Heart left ventricle (tissue), 16 donors: Measurements from ENCODE around the gene ASXL2. TPM values are rescaled to one million over a fixed set of nuclear protein-coding genes. Genes with fewer than 3 reads are reported as not detected.

Experiments used
- ATAC-seq, 4 donors: fragments of 200-7000 bp; cut with Tn5 transposase; one replicate each; pipeline ENCODE4 v1.9.1; 2020 to 2022; ENCODE audit warnings: moderate library complexity in 4 of 4, mild to moderate bottlenecking in 3 of 4, moderate number of reproducible peaks in 1 of 4
- DNase-seq, 5 donors: peaks; one replicate each; pipeline ENCODE4 v3.0.0-alpha.2; 2020
- H3K27ac ChIP-seq, 12 donors: fragments of 200-600 bp; sonication (generic) in 4 of 12; one replicate each; pipeline versions ENCODE4 v1.5.0 to v1.8.0; 2016 to 2022; ENCODE audit warnings: mild to moderate bottlenecking in 2 of 12
- H3K27me3 ChIP-seq, 9 donors: fragments of 200-600 bp; sonication (generic) in 2 of 9; one replicate each; pipeline versions ENCODE4 v1.5.1 to v1.8.0; 2016 to 2022; ENCODE audit warnings: mild to moderate bottlenecking in 3 of 9
- H3K36me3 ChIP-seq, 9 donors: fragments of 200-600 bp; sonication (generic) in 2 of 9; one replicate each; pipeline versions ENCODE4 v1.5.0 to v1.8.0; 2018 to 2022; ENCODE audit warnings: mild to moderate bottlenecking in 2 of 9
- H3K4me1 ChIP-seq, 12 donors: fragments of 200-600 bp; sonication (generic) in 4 of 12; one replicate each; pipeline versions ENCODE4 v1.5.0 to v1.8.0; 2016 to 2022; ENCODE audit warnings: mild to moderate bottlenecking in 3 of 12
- H3K4me3 ChIP-seq, 12 donors: fragments of 200-600 bp; sonication (generic) in 4 of 12; one replicate each; pipeline versions ENCODE4 v1.5.0 to v1.8.0; 2017 to 2022; ENCODE audit warnings: mild to moderate bottlenecking in 9 of 12, moderate library complexity in 4 of 12
- H3K9me3 ChIP-seq, 12 donors: fragments of 200-600 bp; sonication (generic) in 4 of 12; one replicate each; pipeline versions ENCODE4 v1.5.0 to v1.8.0; 2016 to 2022; ENCODE audit warnings: mild to moderate bottlenecking in 1 of 12
- CTCF ChIP-seq, 12 donors: fragments of 200-600 bp; sonication (generic) in 4 of 12; IDR thresholded peaks; one replicate each; pipeline versions ENCODE4 v1.5.0 to v1.8.0; 2018 to 2022; ENCODE audit warnings: antibody characterized with exemption in 12 of 12, mild to moderate bottlenecking in 5 of 12
- POLR2A ChIP-seq, 2 donors: fragments of 450-650 bp; IDR thresholded peaks; one replicate each; pipeline ENCODE4 v1.6.1; 2017; ENCODE audit warnings: antibody characterized with exemption in 2 of 2, mild to moderate bottlenecking in 2 of 2, moderate library complexity in 2 of 2
- WGBS, 4 donors: extraction: QIAGEN DNeasy Blood & Tissue Kit in 2 of 4; methylation state at CpG; one replicate each; pipeline versions ENCODE4 v1.1.5 to v1.1.7; 2013 to 2018; 5-methylcytosine and 5-hydroxymethylcytosine counted together
- intact Hi-C, 10 donors: fragments of 100-400 bp; cut with DNase I; formaldehyde crosslinking; loops; one replicate each; pipeline versions ENCODE4 v1.11.1 to v1.14.2; 2022
- polyA plus RNA-seq, 2 donors: library from polyadenylated mRNA; stranded (reverse); fragments of 200-250 nt; gene quantifications; one replicate each; pipeline ENCODE4 v1.2.3, GENCODE V29; 2013
- total RNA-seq, 9 donors: library from RNA; depleted of rRNA in 2 of 9; stranded (reverse); fragments of >200 nt in 2 of 9; fragmentation: NEBNext Ultra II Directional in 3 of 9; extraction: Animal tissue kit (Norgen Biotek cat#: 25700) in 3 of 9; gene quantifications; one replicate each; pipeline versions ENCODE4 v1.1.0 to v1.2.4, GENCODE V29; 2016 to 2023
- donor health status: ischemic (EF 13 %, LVEDD 7.1; RV severe dilation, severe dysfunction).
- donor health status: healthy with polysubstance abuse.
- donor health status: DM: no; HTN: yes; CAD: no.
- donor health status: DM: no; HTN: no; CAD: no.
- donor health status: ischemic (EF 25% LVEDD 6.9; RV normal size, moderate dysfunction).
- donor health status: ischemic (EF 25% LVEDD 5.7; RV mildly dilated, moderate dysfunction).
- donor health status: healthy.
- donor health status: DM: yes; HTN: yes; CAD: no.
- donor health status: ischemic (EF 35%, LVEDD 5.7; RV mildly dilated, moderate dysfunction).
- donor health status: nonischemic (EF 11% LVEDD 7.7; RV severe dilation, severe dysfunction).
- donor health status: DM: yes; HTN: yes; CAD: no.
- donor health status: PGD.
- donor health status: ischemic (EF 29% LVEDD 5.4; RV normal size, mild dysfunction).
- donor health status: nonischemic (EF 23%, LVEDD 6.1; RV moderate dilation, normal function).

The ASXL2 gene
- total and polyA plus RNA-seq, 11 donors: 1.9 to 35.3 (median 23.0) TPM

GRCh38 chr2:25720575-25720974, 157.7 kb downstream of the ASXL2 start:
- intact Hi-C loops: no loop called here

GRCh38 chr2:25714740-25715139, 163.5 kb downstream of the ASXL2 start:
- no peak overlapping the region for H3K4me3 ChIP-seq
- intact Hi-C loops: no loop called here
- WGBS, 4 donors: 73 to 88% (median 86%) methylated on average over 1 of the region's 1 CpG

More at GRCh38 chr2:25720575-25720974, 157.7 kb downstream of the ASXL2 start:
- no peaks in the 10 kb centered on the region for H3K4me1 ChIP-seq
- DNase-seq: no peak
- TF ChIP-seq POLR2A (IDR thresholded peaks at IDR 0.05) (no peak), CTCF (IDR thresholded peaks at IDR 0.05) (no peak)
- no peak overlapping the region for H3K4me3 ChIP-seq
- ATAC-seq: no peak
- 83 to 94% (median 92%) methylated on average over 1 of the region's 1 CpG for WGBS, 4 donors
- H3K36me3 ChIP-seq: no peaks in the 10 kb centered on the region
- no peaks in the 10 kb centered on the region for H3K9me3 ChIP-seq
- H3K27ac ChIP-seq: no peak overlapping the region
- peaks cover 0 to 6% (median 0%) of the 10 kb centered on the region in 9 donors for H3K27me3 ChIP-seq

GRCh38 chr2:25712455-25712854, 165.8 kb downstream of the ASXL2 start:
- no peaks in the 10 kb centered on the region for H3K36me3 ChIP-seq
- ATAC-seq (no peak), DNase-seq (no peak)
- intact Hi-C loops: no loop called here
- H3K4me1 ChIP-seq: peaks cover 0 to 12% (median 0%) of the 10 kb centered on the region in 12 donors
- peaks cover 0 to 5% (median 0%) of the 10 kb centered on the region in 9 donors for H3K27me3 ChIP-seq
- peak overlapping the region in 1 of 12 donors; percentile 45 for H3K4me3 ChIP-seq
- TF ChIP-seq POLR2A (IDR thresholded peaks at IDR 0.05) (no peak), CTCF (IDR thresholded peaks at IDR 0.05) (no peak)
- WGBS, 4 donors: 78 to 88% (median 81%) methylated on average over 5 of the region's 5 CpGs
- no peaks in the 10 kb centered on the region for H3K9me3 ChIP-seq
- H3K27ac ChIP-seq: peak overlapping the region in 1 of 12 donors; percentile 59

More at GRCh38 chr2:25714740-25715139, 163.5 kb downstream of the ASXL2 start:
- no peak overlapping the region for H3K27ac ChIP-seq
- DNase-seq (no peak), ATAC-seq (no peak)
- H3K9me3 ChIP-seq: no peaks in the 10 kb centered on the region
- peaks cover 0 to 5% (median 0%) of the 10 kb centered on the region in 9 donors for H3K27me3 ChIP-seq
- no peaks in the 10 kb centered on the region for H3K36me3 ChIP-seq
- no peak for TF ChIP-seq POLR2A (IDR thresholded peaks at IDR 0.05)
- no peak for TF ChIP-seq CTCF (IDR thresholded peaks at IDR 0.05)
- H3K4me1 ChIP-seq: peaks cover 0 to 12% (median 0%) of the 10 kb centered on the region in 12 donors

- Histone ChIP-seq H3K27me3 (peaks cover 0 to 5% (median 0%) of the 10 kb centered on the region in 9 donors), H3K4me3 (peak overlapping the region in 4 of 12 donors; percentile 5 to 45 (median 24)), H3K36me3 (no peaks in the 10 kb centered on the region), H3K4me1 (peaks cover 0 to 12% (median 0%) of the 10 kb centered on the region in 12 donors), H3K9me3 (no peaks in the 10 kb centered on the region), H3K27ac (peak overlapping the region in 1 of 12 donors; percentile 59)
- no peak for TF ChIP-seq CTCF (IDR thresholded peaks at IDR 0.05)
- no peak for TF ChIP-seq POLR2A (IDR thresholded peaks at IDR 0.05)
- DNase-seq (no peak), ATAC-seq (no peak)
- WGBS, 4 donors: 24 to 34% (median 29%) methylated on average over 12 of the region's 12 CpGs
- intact Hi-C loops: no loop called here
These were observed 166.5 kb downstream of the ASXL2 start for GRCh38 chr2:25711675-25712354.
